Measurements from ENCODE around the gene MAP3K9.
A peak's percentile ranks its signal among the peaks of the same experiment; 100 is the strongest.

Gene MAP3K9

GRCh38 chr14:70730393-70730792 lies 78.9 kb downstream of the MAP3K9 start:
- DNase-seq (ENCODE audit: insufficient read length, low spot score), result no peak
- no peak for FAIRE-seq

DNA sequence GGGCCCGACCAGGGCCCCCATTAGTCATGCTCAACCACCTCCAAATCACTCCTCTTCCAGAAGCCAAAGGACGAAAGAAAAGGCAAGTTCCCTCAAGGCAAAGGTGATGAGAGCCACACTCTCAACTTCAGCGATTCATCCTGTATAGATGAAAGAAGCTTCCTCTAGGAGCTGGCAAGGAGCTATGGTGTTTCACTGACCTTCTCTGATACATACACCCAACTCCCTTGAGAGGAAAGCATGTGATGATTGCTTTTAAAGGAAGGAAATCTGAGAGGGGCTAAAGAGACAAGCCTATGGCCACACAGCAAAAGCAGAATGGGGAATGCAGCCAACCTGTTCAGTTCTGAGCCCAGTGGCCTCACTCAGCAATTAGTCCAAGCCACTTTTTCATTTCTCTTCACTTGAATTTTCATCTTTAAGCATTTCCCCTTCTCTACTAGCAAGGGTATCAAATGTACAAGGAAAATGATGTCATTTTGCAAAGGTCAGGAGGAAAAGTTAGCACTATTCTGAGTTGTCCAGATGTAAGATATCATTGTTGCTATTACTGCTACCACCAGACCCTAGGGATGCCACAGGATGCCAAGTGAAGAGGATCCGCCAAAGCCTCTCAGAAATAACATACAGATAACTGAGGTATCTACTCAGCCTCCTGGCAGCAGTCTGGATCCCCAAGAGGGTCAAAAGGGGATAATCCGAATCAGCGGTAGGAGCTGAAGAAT lies 82.5 kb downstream of the MAP3K9 start:
- DNase-seq (ENCODE audit: insufficient read length, low spot score) (no peak), FAIRE-seq (no peak)

- no peak for DNase-seq (ENCODE audit: insufficient read length, low spot score)
- FAIRE-seq, result no peak
Measured at GRCh38 chr14:70724944-70725343, 84.4 kb downstream of the MAP3K9 start.

DNA sequence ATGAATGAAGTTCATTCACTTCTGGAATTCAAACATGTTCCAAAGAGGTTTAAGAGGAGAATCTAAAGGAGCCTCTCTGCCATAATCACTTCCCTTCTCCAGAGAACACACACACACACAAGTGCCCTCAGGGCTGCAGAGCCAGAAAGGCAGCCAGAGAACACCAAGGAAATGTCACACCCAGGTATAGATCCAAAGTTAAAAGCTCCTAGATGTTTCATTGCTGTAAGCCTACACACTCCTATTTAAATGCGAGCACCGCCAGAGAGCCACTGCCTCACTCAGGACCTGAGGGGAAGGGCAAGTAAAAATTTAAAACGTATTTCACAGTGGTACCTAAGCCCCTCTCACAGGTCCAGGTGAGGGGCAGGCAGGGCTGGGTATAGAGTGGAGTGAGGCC lies 85.2 kb downstream of the MAP3K9 start:
- FAIRE-seq (no peak), DNase-seq (ENCODE audit: insufficient read length, low spot score) (no peak)

- DNase-seq (ENCODE audit: insufficient read length, low spot score) (no peak), FAIRE-seq (no peak)
Measured at GRCh38 chr14:70723276-70723675, 86.0 kb downstream of the MAP3K9 start.

DNA sequence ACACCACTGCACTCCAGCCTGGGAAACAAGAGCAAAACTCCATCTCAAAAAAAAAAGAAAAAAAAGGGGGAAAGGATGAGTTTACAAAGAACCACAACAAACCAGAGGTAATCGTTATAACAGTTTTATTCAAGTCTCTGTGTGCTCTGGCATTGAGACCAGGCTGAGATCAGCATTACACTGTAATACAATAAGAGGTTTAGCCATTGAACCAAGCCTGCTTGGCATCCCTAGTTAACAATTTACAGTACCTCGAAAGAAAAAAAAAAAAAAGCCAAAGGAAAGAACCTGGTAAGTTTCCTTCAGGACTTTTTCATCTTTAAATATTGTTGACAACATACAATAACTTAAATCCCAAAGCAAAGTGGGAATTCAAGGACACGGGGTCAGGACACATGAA lies 86.9 kb downstream of the MAP3K9 start:
- no peak for FAIRE-seq
- DNase-seq (ENCODE audit: insufficient read length, low spot score), result no peak

- FAIRE-seq, result no peak
- DNase-seq (ENCODE audit: insufficient read length, low spot score), result no peak
Measured at GRCh38 chr14:70721542-70721941, 87.8 kb downstream of the MAP3K9 start.

GRCh38 chr14:70718383-70719118 lies 90.8 kb downstream of the MAP3K9 start:
- FAIRE-seq, result no peak

GRCh38 chr14:70716958-70717357 lies 92.4 kb downstream of the MAP3K9 start:
- DNase-seq (ENCODE audit: insufficient read length, low spot score) (no peak), FAIRE-seq (no peak)

More at GRCh38 chr14:70718383-70719118, 90.8 kb downstream of the MAP3K9 start:
- DNase-seq (ENCODE audit: insufficient read length, low spot score), result no peak

GRCh38 chr14:70716483-70716882 lies 92.8 kb downstream of the MAP3K9 start:
- DNase-seq (ENCODE audit: insufficient read length, low spot score), result no peak
- FAIRE-seq, result no peak

- DNase-seq (ENCODE audit: insufficient read length, low spot score) (peak; percentile 25), FAIRE-seq (peak; percentile 88)
Measured at GRCh38 chr14:70714055-70714550, 95.2 kb downstream of the MAP3K9 start.

DNA sequence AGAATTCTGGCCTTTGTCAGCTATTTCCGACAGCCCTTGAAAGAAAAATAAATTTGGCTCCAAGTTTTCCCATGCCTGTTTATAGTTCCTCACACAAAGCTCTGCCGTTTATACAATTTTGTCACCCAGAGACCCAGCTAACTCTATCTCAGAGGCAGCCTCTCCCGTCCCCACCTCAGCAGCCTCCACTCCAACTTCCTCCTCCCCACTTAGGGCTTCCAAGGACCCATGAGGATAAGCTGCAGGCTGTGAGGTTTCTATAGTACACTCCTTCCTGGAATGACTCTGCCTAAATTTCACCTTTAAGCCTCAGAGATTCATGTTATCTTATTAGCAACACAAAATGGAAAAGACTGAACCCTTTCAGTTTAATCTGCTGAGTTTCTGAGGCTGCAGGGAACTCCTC lies 95.8 kb downstream of the MAP3K9 start:
- FAIRE-seq (no peak), DNase-seq (ENCODE audit: insufficient read length, low spot score) (no peak)

DNA sequence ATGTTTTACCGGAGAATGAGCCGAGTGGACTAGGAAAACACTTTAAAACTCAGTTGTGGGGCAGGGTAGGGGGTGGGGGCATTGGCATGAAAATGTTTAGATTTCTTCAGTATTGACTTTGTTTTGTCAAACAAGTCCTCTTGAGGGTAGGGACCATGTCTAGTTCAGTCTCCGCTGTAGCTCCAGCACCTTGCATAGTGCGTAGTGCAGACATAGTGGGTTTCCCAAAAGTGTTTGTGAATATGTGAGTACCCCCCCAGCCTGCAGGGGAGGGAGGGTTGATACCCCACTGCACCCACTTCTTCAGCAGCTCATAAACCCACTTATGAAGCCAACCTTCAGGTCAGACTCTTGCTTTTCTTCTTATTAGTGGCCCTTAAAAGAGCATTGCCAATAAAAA lies 96.2 kb downstream of the MAP3K9 start:
- DNase-seq (ENCODE audit: insufficient read length, low spot score) (no peak), FAIRE-seq (no peak)

DNA sequence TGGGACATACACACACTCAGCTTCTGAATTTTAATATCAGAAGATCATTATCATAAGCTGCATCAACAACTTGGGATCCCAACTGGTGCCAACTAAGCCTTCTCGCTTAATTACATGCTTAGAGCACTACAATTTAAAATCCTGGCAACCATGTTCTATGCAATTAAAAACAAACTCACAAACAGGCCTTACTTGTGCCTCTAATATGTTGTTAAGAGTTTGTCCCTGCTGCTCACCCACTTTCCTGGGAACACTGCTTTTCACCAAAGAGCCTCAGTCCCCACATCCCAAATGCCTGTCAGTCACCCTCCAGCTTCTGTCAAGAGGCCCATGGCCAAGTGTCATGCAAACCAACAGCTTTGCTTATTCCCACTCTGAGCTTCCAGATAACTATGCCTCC lies 97.9 kb downstream of the MAP3K9 start:
- FAIRE-seq, result no peak

DNA sequence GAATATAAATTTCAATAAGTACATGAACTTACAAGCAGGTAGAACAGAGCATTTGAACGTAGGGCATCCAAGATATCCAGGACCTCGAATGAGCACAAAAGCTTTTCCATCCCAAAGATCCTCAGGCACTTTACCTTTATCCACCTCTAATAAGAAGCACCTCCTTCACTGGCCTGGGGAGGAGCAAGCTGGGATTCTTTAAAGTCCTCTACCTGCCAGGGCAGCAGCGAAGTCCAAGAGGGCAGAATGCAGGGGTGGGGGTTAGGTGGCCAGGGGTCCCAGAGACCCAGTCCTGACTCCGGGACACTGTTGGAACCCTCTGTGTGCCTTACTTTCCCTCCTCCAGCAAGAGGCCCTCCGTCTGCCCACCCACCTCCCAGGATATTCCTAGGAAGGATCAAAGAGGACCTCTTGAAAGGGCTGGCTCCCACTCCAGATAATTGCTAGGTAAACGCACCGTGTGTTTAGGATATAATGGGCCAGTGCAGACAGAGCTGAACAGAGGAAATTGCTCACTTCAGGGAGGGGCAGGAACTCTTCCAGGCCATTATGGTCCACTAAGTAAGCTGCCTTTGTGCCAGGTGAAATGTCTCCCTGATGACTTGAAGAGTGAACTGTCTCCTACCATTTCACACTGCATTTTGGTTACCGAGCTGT lies 99.5 kb downstream of the MAP3K9 start:
- DNase-seq (ENCODE audit: insufficient read length, low spot score) (no peak), FAIRE-seq (no peak)

More for the DNA sequence above, 97.9 kb downstream of the MAP3K9 start:
- no peak for DNase-seq (ENCODE audit: insufficient read length, low spot score)

DNA sequence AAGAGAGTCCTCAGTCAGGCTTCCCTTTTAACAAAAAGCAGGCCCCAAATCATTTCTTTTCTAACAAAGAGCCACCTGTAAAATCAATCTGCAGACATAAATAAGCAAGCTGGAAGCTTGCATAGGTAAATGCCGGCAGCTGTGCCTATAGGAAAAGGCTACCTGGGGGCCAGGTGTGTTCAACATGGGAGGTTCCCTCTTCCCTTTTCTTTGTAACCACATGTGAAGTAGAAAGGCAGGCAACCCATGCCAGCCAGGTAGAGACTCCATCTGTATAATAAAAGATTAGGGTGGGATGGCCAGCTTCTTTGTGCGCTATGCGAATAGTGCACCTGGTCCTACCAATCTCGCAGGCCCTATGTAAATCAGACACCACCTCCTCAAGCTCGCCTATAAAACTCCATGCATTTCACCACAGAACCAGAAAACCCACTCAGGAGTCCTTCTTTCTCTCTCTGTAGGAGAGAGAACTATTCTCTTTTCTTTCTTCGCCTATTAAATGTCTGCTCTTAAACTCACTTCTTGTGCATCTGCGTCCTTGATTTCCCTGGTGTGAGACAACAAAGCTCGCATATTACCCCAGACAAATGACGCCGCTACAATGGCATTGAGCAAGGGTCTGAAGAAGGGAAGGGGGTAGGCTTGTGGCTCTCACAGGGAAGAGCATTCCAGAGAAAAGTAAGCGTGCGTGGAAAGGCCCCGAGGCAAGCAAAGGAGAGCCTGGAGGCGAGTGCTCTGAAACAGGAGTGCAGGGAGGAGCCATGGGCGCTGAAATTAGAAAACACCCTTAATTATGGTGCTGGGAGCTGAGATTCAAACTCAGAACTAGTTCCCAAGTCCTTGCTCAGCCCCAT lies 100.4 kb downstream of the MAP3K9 start:
- DNase-seq (ENCODE audit: insufficient read length, low spot score) (no peak), FAIRE-seq (no peak)

DNA sequence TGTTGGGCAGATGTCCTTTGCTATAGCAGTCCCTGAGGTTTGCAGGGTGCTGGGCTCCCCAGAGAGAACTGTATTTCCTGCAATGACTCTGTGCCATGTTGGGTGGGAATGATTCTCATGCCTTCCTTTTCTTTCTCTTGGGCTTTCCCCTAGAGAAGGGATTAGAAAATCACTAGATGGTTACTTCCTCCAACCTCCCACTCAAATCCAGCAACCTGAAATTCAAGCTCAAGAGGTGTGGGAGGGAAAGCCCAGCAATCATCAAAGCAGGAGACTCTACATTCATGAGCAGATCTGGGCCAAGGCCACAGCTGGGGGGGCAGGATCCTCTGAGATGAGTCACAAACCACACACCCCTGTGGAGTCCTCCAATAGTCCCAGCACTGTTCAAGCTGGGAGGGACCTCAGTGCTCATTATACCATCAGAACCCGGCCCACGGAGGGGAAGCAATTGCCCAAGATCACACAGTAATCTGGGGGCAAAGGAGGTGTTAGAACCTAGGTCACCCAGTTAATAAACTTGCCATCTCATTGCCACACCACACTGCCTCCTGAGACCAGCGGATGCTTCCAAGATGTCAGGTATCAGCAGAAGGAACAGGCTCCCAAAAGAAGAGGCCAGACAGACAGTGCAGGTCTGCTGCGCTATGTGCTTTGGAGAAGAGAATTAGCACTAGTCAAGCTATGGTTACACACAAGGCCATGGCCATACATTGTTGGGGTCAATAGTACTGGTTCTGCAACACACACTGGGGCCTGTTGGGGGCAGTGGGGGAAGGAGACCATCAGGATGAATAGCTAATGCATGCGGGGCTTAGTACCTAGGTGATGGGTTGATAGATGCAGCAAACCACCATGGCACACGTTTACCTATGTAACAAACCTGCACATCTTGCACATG lies 101.9 kb downstream of the MAP3K9 start:
- FAIRE-seq (peak; percentile 86), DNase-seq (ENCODE audit: insufficient read length, low spot score) (no peak)

- DNase-seq (ENCODE audit: insufficient read length, low spot score) (no peak), FAIRE-seq (peak; percentile 21)
Measured at GRCh38 chr14:70706177-70706576, 103.1 kb downstream of the MAP3K9 start.

DNA sequence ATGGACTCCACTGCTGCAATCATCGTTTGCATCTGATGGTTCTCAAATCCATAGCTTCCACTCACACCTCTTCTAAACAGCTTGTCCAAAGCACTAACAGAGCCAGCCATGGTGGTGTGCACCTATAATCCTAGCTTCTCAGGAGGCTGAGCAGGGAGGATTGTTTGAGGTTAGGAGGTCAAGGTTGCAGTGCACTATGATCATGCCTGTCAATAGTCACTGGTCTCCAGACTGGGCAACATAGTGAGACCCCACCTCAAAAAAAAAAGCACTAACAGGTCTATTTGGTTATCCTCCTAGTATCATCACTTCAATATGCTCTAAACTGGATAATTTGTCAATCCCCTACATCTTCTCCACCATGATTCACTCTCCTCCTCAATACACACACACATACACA lies 104.4 kb downstream of the MAP3K9 start:
- FAIRE-seq (no peak), DNase-seq (ENCODE audit: insufficient read length, low spot score) (no peak)

All from GM19239 (cell line).